Kidney epithelial cell (primary cell): ENCODE measurements around the gene AMIGO2. TPM values are rescaled to one million over a fixed set of nuclear protein-coding genes. Genes with fewer than 3 reads are reported as not detected.
A peak's percentile ranks its signal among the peaks of the same experiment; 100 is the strongest.

ENCODE experiments used
- DNase-seq: peaks from one replicate; pipeline ENCODE4 v3.0.0-alpha.2; 2010; ENCODE audit warnings: low read depth
- H3K27me3 ChIP-seq: 2 replicates; pipeline ENCODE4 v1.6.0; 2011; ENCODE audit warnings: low read length; ENCODE audit not compliant: control insufficient read depth, insufficient read depth
- H3K36me3 ChIP-seq: 2 replicates; pipeline ENCODE4 v1.5.1; 2011; ENCODE audit warnings: low read length; ENCODE audit not compliant: control insufficient read depth, insufficient read depth
- H3K4me3 ChIP-seq: 2 replicates; pipeline ENCODE4 v1.5.1; 2011; ENCODE audit warnings: low read depth, mild to moderate bottlenecking, control low read depth, low read length
- CTCF ChIP-seq: IDR thresholded peaks from 2 replicates; pipeline ENCODE4 v1.5.1; 2011; ENCODE audit warnings: mild to moderate bottlenecking, moderate library complexity, low read length, control low read depth, inconsistent platforms; ENCODE audit not compliant: insufficient read depth, poor library complexity, severe bottlenecking
- total RNA-seq: library from RNA; depleted of rRNA; stranded (reverse); fragments of >200 nt; gene quantifications from 2 replicates; pipeline ENCODE4 v1.2.3, GENCODE V29; 2015

Gene AMIGO2
- total RNA-seq, 1 donor from 2014 or later, result 284 TPM

- H3K36me3 ChIP-seq, result no peaks in the 10 kb centered on the region
- H3K4me3 ChIP-seq, result no peak overlapping the region
- no peak for DNase-seq
These were observed 5.0 kb downstream of the AMIGO2 start for GRCh38 chr12:47074757-47075156.

DNA sequence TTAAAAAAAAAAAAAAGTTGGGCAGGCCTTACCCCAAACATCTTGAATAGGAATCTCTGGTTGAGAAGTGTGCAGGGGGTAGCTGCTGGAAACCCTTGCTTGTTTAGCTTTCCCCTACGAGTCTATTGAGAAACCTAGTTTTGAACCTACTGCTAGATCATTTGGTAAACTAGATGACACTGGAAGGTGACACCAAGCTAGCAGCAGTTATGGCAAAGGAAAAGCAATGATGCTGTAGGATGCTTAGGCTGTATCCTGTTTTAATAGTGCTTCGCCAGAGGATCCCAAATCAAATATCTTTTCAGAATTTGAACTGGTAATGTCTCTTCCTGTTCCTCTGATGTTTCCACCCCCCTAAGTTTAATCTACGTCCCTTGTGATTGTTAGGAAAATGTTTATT lies 5.8 kb downstream of the AMIGO2 start:
- no peaks in the 10 kb centered on the region for H3K27me3 ChIP-seq
- no peak for DNase-seq
- no peak overlapping the region for H3K4me3 ChIP-seq
- TF ChIP-seq CTCF, result no peak
- no peaks in the 10 kb centered on the region for H3K36me3 ChIP-seq

More at GRCh38 chr12:47074757-47075156, 5.0 kb downstream of the AMIGO2 start:
- H3K27me3 ChIP-seq, result no peaks in the 10 kb centered on the region
- TF ChIP-seq CTCF, result no peak

DNA sequence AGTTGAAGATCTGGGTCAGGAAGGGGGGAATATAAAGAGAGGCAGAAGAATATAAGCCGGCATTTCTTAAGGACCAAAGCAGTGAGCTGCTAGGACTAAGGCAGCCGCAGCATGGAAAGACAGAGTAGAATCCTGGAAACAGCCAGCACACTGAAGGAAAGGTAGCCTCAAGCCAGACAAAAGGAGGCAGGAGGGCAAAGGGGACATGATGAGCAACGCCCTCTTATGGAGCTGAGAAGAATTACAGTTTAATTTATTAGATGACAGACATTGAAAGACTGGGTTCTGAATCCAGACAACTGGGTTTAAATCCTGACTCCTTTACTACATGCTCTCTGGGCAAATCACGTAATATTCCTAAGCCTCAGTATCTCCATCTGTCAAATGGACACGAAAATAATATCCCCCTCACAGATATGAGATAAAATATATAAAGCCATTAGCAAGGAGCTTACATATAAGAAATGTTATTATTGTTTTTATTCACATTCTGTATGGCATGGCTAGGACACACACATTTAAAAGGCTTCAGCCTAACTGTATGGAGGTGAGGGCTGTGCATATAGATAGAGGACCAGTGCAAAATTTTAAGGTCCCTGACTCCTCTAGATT lies 8.4 kb downstream of the AMIGO2 start:
- peak; percentile 55 for TF ChIP-seq CTCF
- no peaks in the 10 kb centered on the region for H3K36me3 ChIP-seq
- no peak overlapping the region for H3K4me3 ChIP-seq
- H3K27me3 ChIP-seq, result no peaks in the 10 kb centered on the region
- DNase-seq, result no peak

DNA sequence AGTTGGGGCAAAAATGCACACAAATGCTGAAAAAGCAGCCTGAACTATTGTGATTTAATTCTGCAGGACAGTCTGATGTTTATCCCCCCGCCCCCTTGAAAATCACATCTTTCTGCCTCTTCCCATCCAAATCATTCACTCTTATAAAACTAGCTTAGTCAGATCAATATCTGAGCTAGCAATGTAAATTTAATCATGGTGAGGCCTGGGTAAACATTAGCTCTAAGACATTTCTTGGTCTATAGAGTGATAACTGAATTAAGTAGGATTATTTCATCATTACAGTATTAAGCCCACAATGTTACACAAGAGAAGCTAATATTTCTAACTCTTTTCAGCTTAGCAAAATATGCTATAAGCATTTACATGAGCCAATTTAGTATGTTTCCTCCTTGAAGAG lies 9.4 kb downstream of the AMIGO2 start:
- no peak overlapping the region for H3K4me3 ChIP-seq
- DNase-seq, result no peak
- no peaks in the 10 kb centered on the region for H3K27me3 ChIP-seq
- no peak for TF ChIP-seq CTCF
- H3K36me3 ChIP-seq, result no peaks in the 10 kb centered on the region

GRCh38 chr12:47068539-47068938 lies 11.2 kb downstream of the AMIGO2 start:
- Histone ChIP-seq H3K4me3 (no peak overlapping the region), H3K27me3 (no peaks in the 10 kb centered on the region), H3K36me3 (no peaks in the 10 kb centered on the region)
- TF ChIP-seq CTCF, result no peak
- no peak for DNase-seq

DNA sequence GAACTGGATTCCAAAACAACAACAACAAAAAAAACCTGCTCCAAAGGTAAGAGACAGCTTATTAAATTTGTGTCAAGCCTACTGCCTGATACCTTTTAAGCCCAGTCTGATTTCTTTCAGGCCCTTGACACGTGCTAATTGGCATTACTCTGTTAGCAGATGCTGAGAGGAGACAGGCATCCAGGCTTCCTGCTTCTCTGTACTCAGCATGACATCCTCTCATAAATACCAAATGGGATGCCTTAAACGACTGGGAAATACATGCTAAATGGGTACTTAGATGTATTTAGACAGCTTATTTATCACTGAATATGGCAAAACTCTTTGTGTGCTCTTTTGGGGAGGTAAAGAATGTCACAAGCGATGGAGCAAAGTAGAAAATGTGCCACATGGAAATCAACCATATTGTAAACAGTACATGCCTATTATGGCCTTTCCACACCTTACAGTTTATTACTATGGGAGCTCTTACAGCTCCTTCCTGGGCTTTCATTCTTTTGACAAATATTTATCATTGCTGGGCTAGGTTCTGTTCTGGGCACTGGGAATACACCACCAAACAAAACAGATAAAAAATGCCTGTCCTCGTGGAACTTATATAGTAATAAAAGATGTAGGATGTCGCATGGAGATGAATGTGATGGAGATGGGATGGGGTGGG lies 11.9 kb downstream of the AMIGO2 start:
- H3K36me3 ChIP-seq, result no peaks in the 10 kb centered on the region
- no peak for TF ChIP-seq CTCF
- no peaks in the 10 kb centered on the region for H3K27me3 ChIP-seq
- DNase-seq, result no peak
- no peak overlapping the region for H3K4me3 ChIP-seq
